ENCODE results near the gene ZC3H12A. TPM values are rescaled to one million over a fixed set of nuclear protein-coding genes. Genes with fewer than 3 reads are reported as not detected.

Gene ZC3H12A
- total and polyA plus RNA-seq, 9 donors: 1.4 to 86.6 (median 6.8) TPM

- peaks cover 2% of the 10 kb centered on the region for H3K4me1 ChIP-seq (ENCODE audit: insufficient read depth)
- H3K4me3 ChIP-seq: no peak overlapping the region
- intact Hi-C loops (cut with DNase I): no loop called here
- WGBS, 3 donors: 65 to 68% (median 66%) methylated on average over 1 of the region's 1 CpG
- H3K36me3 ChIP-seq: no peaks in the 10 kb centered on the region
- H3K27ac ChIP-seq: no peak overlapping the region
- no peak for DNase-seq
- TF ChIP-seq POLR2A (IDR thresholded peaks at IDR 0.05) (no peak), EP300 (IDR thresholded peaks at IDR 0.05) (no peak), CTCF (IDR thresholded peaks at IDR 0.05) (no peak)
- no peaks in the 10 kb centered on the region for H3K9me3 ChIP-seq
- H3K27me3 ChIP-seq: no peaks in the 10 kb centered on the region
Observed at GRCh38 chr1:37495875-37496274, 21.5 kb downstream of the ZC3H12A start.

GRCh38 chr1:37497832-37498231 lies 23.5 kb downstream of the ZC3H12A start:
- H3K27ac ChIP-seq: no peak overlapping the region
- H3K36me3 ChIP-seq: no peaks in the 10 kb centered on the region
- H3K4me3 ChIP-seq: no peak overlapping the region
- TF ChIP-seq POLR2A (IDR thresholded peaks at IDR 0.05): no peak
- no peak for TF ChIP-seq CTCF (IDR thresholded peaks at IDR 0.05)
- H3K4me1 ChIP-seq (ENCODE audit: insufficient read depth): peaks cover 2% of the 10 kb centered on the region
- DNase-seq: no peak
- intact Hi-C loops (cut with DNase I): no loop called here
- H3K9me3 ChIP-seq: no peaks in the 10 kb centered on the region
- no peaks in the 10 kb centered on the region for H3K27me3 ChIP-seq
- WGBS, 3 donors: 90 to 97% (median 91%) methylated on average over 2 of the region's 2 CpGs

GRCh38 chr1:37498872-37499617 lies 24.7 kb downstream of the ZC3H12A start:
- peaks cover 2% of the 10 kb centered on the region for H3K4me1 ChIP-seq (ENCODE audit: insufficient read depth)
- no peaks in the 10 kb centered on the region for H3K27me3 ChIP-seq
- H3K4me3 ChIP-seq: no peak overlapping the region
- no peaks in the 10 kb centered on the region for H3K9me3 ChIP-seq
- no peaks in the 10 kb centered on the region for H3K36me3 ChIP-seq
- intact Hi-C loops (cut with DNase I): no loop called here
- DNase-seq: no peak
- 60 to 63% (median 63%) methylated on average over 4 of the region's 4 CpGs for WGBS, 3 donors
- H3K27ac ChIP-seq: no peak overlapping the region
- TF ChIP-seq EP300 (IDR thresholded peaks at IDR 0.05) (no peak), CTCF (IDR thresholded peaks at IDR 0.05) (no peak), POLR2A (IDR thresholded peaks at IDR 0.05) (no peak)

GRCh38 chr1:37501661-37502060 lies 27.3 kb downstream of the ZC3H12A start:
- H3K9me3 ChIP-seq: no peaks in the 10 kb centered on the region
- 87 to 89% (median 88%) methylated on average over 5 of the region's 5 CpGs for WGBS, 3 donors
- intact Hi-C loops (cut with DNase I): no loop called here
- TF ChIP-seq CTCF (IDR thresholded peaks at IDR 0.05) (no peak), POLR2A (IDR thresholded peaks at IDR 0.05) (no peak), EP300 (IDR thresholded peaks at IDR 0.05) (no peak)
- H3K4me1 ChIP-seq (ENCODE audit: insufficient read depth): peaks cover 2% of the 10 kb centered on the region
- no peak for DNase-seq
- no peak overlapping the region for H3K4me3 ChIP-seq
- no peaks in the 10 kb centered on the region for H3K36me3 ChIP-seq
- H3K27ac ChIP-seq: no peak overlapping the region
- no peaks in the 10 kb centered on the region for H3K27me3 ChIP-seq

All from ovary (tissue), 9 donors.